OCI-LY3 (cell line): ENCODE results near the gene HOXD8.

ENCODE experiments used
- H2AFZ ChIP-seq: fragments of 200-600, 300-600 bp; shearing (Covaris generic); 2 replicates; pipeline ENCODE4 v1.6.0; 2014; ENCODE audit warnings: antibody characterized with exemption, low read depth, low read length
- H3K27ac ChIP-seq: fragments of 200-600, 300-600 bp; sonication (generic); 2 replicates; pipeline ENCODE4 v1.5.1; 2014; ENCODE audit warnings: mild to moderate bottlenecking, low read length, moderate library complexity, mixed read lengths
- H3K27me3 ChIP-seq: fragments of 200-600, 300-600 bp; sonication (generic); 2 replicates; pipeline ENCODE4 v1.6.1; 2014; ENCODE audit warnings: low read depth, low read length, mixed read lengths
- H3K36me3 ChIP-seq: fragments of 200-600, 300-600 bp; sonication (generic); replicated peaks from 2 replicates; pipeline ENCODE3; 2014; ENCODE audit warnings: low read depth, low read length, mixed read lengths
- H3K4me1 ChIP-seq: fragments of 300-600, 200-600 bp; sonication (generic); 2 replicates; pipeline ENCODE4 v1.6.1; 2014; ENCODE audit warnings: low read length, mixed read lengths
- H3K4me2 ChIP-seq: fragments of 200-600, 300-600 bp; sonication (generic); 2 replicates; pipeline ENCODE4 v1.6.1; 2014; ENCODE audit warnings: low read length, mixed read lengths
- H3K4me3 ChIP-seq: fragments of 300-600, 200-600 bp; sonication (generic); 2 replicates; pipeline ENCODE4 v1.5.1; 2014; ENCODE audit warnings: antibody characterized with exemption, mild to moderate bottlenecking, low read length, moderate library complexity
- H3K79me2 ChIP-seq: fragments of 300-600, 200-600 bp; shearing (Covaris generic); 2 replicates; pipeline ENCODE4 v1.6.1; 2014; ENCODE audit warnings: mild to moderate bottlenecking, low read length, mixed read lengths
- H3K9ac ChIP-seq: fragments of 300-600, 200-600 bp; shearing (Covaris generic); 2 replicates; pipeline ENCODE4 v1.6.0; 2014; ENCODE audit warnings: mild to moderate bottlenecking, low read length, moderate library complexity
- H3K9me3 ChIP-seq: fragments of 200-600, 300-600 bp; shearing (Covaris generic); 2 replicates; pipeline ENCODE4 v1.6.1; 2014; ENCODE audit warnings: low read length, mixed read lengths; ENCODE audit not compliant: insufficient read depth
- H4K20me1 ChIP-seq: fragments of 200-600, 300-600 bp; sonication (generic); 2 replicates; pipeline ENCODE4 v1.6.1; 2016; ENCODE audit warnings: low read length, mixed read lengths; ENCODE audit not compliant: insufficient read depth
- EZH2phosphoT487 ChIP-seq: fragments of 200-600 bp; shearing (Covaris generic); IDR thresholded peaks from 2 replicates; pipeline ENCODE4 v1.6.1; 2018; ENCODE audit warnings: antibody characterized with exemption, mixed run types, low read depth
- TF ChIP-seq, protein P1 (sequence below): fragments of 200-600, 300-600 bp; sonication (generic); IDR thresholded peaks from 2 replicates; pipeline ENCODE4 v1.5.1; 2014; ENCODE audit warnings: antibody characterized with exemption, low read length, low read depth

HOXD8 gene

DNA sequence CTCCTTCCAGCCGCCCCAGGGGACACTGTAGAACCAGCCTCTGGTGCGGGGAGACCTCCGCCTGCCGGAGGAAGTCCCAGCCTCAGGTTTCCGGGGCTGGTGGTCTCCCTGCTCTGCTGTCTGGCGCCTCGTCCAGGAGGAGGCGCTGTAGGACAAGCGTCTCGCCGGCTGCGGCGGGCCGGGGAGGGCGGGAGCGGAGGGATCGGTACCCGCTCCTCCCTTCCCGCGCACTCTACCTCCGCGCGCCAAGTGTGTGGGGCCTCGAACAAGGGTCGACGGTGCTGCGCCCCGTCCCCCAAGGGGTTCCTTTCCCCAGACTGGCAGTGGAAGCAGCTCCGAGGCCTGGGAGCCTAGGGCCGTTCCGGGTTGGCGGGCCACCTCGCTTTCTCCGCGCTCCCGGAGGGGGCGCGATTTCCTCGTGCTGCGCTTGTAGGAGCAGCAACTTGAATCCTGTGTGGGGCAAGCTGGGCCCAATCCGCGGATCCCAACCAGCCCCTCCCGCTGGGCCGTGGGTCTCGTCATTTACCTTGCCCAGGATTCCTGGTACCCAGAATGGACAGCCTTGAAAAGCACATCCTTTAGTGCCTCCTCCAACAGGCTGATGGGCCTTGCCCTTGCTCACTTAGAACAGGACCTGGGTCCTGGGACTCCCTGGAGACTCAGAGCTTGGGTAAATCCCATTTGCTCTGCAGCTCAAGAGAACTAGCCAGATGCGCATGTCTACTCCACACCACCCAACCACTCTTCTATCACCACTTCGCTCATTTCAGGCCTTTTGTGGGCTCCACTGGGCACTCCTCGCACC is 11.2 kb downstream of the HOXD8 start:
- no peak for TF ChIP-seq EZH2phosphoT487
- TF ChIP-seq, protein P1, sequence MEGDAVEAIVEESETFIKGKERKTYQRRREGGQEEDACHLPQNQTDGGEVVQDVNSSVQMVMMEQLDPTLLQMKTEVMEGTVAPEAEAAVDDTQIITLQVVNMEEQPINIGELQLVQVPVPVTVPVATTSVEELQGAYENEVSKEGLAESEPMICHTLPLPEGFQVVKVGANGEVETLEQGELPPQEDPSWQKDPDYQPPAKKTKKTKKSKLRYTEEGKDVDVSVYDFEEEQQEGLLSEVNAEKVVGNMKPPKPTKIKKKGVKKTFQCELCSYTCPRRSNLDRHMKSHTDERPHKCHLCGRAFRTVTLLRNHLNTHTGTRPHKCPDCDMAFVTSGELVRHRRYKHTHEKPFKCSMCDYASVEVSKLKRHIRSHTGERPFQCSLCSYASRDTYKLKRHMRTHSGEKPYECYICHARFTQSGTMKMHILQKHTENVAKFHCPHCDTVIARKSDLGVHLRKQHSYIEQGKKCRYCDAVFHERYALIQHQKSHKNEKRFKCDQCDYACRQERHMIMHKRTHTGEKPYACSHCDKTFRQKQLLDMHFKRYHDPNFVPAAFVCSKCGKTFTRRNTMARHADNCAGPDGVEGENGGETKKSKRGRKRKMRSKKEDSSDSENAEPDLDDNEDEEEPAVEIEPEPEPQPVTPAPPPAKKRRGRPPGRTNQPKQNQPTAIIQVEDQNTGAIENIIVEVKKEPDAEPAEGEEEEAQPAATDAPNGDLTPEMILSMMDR = peak; percentile 87
- Histone ChIP-seq H3K27me3 (no peaks in the 10 kb centered on the region), H2AFZ (peak overlapping the region; percentile 64), H3K4me2 (peak overlapping the region; percentile 75), H4K20me1 (no peaks in the 10 kb centered on the region), H3K9ac (peak overlapping the region; percentile 60), H3K27ac (no peak overlapping the region), H3K4me3 (peak overlapping the region; percentile 75), H3K4me1 (0 out of 2 replicates have a peak, but pooled peaks cover 5% of the 10 kb centered on the region), H3K9me3 (no peaks in the 10 kb centered on the region), H3K36me3 (no peaks in the 10 kb centered on the region), H3K79me2 (no peaks in the 10 kb centered on the region)

DNA sequence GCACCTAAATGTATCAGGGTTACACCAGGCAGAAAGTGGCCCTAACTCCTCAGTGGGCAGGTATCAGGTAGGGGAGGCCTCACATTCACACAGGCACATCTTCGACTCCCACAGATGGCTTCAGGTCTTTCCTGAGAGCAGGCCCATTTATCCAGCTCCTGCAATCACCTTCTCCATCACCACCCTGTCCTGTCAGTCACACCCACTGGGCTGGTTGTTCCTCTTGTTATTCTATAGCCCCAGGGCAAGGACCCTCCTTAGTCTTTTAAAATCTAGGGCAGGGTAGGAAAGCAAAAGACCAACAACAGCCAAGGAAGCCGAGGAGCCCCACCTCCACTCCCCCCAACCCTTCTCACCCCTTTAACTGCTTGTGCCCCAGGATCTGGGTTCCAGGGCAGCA is 12.8 kb downstream of the HOXD8 start:
- Histone ChIP-seq H3K79me2 (no peaks in the 10 kb centered on the region), H3K36me3 (no peaks in the 10 kb centered on the region), H3K4me2 (no peak overlapping the region), H3K4me1 (0 out of 2 replicates have a peak, but pooled peaks cover 5% of the 10 kb centered on the region), H3K27ac (no peak overlapping the region), H3K27me3 (peaks cover 3% of the 10 kb centered on the region; the same call in 1 of the 2 replicates), H3K9me3 (no peaks in the 10 kb centered on the region), H3K9ac (no peak overlapping the region), H3K4me3 (no peak overlapping the region), H4K20me1 (no peaks in the 10 kb centered on the region), H2AFZ (peak overlapping the region; percentile 31; the same call in 1 of the 2 replicates)
- no peak for TF ChIP-seq EZH2phosphoT487
- TF ChIP-seq, protein P1 = no peak

DNA sequence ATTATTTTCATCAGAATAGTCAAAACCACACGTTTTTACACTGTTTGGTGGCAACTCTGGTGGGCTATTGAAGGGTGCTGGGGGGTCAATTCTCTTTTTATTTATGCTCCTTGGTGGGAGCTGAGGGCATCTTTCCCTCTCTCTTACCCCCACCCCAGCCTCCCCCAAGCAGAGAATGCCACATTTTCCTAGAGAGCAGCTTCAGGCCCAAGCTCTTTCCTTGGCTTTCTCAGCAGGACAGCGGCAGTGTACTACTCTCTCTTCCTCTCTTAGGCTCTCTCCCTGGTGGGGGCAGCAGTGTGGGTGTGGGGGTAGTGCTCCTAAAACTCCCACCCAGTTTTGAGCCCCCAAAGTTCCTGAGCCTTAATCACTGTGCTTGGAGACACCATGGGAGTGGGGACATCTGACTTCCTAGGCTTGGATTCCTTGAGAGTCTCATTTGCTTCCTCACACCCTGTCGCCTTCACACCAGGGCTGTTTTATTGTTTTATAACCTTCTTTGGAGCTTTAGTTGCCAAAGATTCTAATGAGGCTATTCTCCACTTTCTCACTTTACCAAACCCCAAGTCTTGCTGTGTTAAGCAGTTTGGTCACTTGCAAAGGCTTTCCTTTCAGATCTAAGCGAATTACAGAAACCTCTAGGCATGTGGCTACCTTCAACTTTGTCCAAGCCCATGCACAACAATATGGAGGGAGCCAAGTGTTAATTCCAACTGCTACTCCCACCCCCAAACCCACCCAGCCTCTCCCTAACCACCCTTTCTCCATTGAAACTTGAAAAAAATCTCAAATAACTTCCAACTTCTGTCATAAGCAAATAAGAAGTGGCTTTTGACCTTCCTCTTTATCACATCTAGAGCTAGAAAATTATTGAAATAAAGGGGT is 15.8 kb downstream of the HOXD8 start:
- Histone ChIP-seq H3K27me3 (peaks cover 3% of the 10 kb centered on the region; the same call in 1 of the 2 replicates), H3K9ac (no peak overlapping the region), H3K27ac (no peak overlapping the region)

More for the DNA sequence above, 15.8 kb downstream of the HOXD8 start:
- Histone ChIP-seq H3K4me2 (no peak overlapping the region), H3K4me3 (no peak overlapping the region), H3K36me3 (no peaks in the 10 kb centered on the region), H2AFZ (no peak overlapping the region), H3K4me1 (0 out of 2 replicates have a peak, but pooled peaks cover 5% of the 10 kb centered on the region), H4K20me1 (no peaks in the 10 kb centered on the region), H3K9me3 (no peaks in the 10 kb centered on the region), H3K79me2 (no peaks in the 10 kb centered on the region)
- TF ChIP-seq, protein P1 = no peak
